Activated T-helper 1 cell treated with anti-CD3 and anti-CD28 coated beads, Interleukin-12 subunit alpha, Interleukin-12 subunit beta, Interleukin-2, Interleukin-4 antibody, amounts not matched to agents 30 ng/mL and 10 ng/mL and 1 ng/mL, durations not matched to agents 14 hours and 24 hours and 36 hours (primary cell): Measurements from ENCODE around the gene ANKRD53. TPM values are rescaled to one million over a fixed set of nuclear protein-coding genes. Genes with fewer than 3 reads are reported as not detected.
"Not testable (repeated sequence)": the region's sequence is repeated elsewhere in the genome, so short reads cannot be mapped to it uniquely, and the experiment has no call there.

ENCODE experiments used
- DNase-seq: peaks from one replicate; pipeline ENCODE4 v3.0.0; 2021; ENCODE audit warnings: low spot score
- H3K27ac Mint-ChIP-seq: one replicate; pipeline ENCODE4 v1.8.0; 2021; ENCODE audit warnings: mild to moderate bottlenecking, mixed read lengths
- H3K27me3 Mint-ChIP-seq: one replicate; pipeline ENCODE4 v1.8.0; 2022; ENCODE audit warnings: mild to moderate bottlenecking, moderate library complexity, mixed read lengths; ENCODE audit not compliant: insufficient read depth
- H3K36me3 Mint-ChIP-seq: one replicate; pipeline ENCODE4 v1.8.0; 2021; ENCODE audit warnings: low read depth, mixed read lengths
- H3K4me1 Mint-ChIP-seq: one replicate; pipeline ENCODE4 v1.8.0; 2021; ENCODE audit warnings: low read depth, mixed read lengths
- H3K4me3 Mint-ChIP-seq: one replicate; pipeline ENCODE4 v1.8.0; 2021; ENCODE audit warnings: mild to moderate bottlenecking, moderate library complexity, mixed read lengths
- H3K9me3 Mint-ChIP-seq: one replicate; pipeline ENCODE4 v1.8.0; 2021; ENCODE audit warnings: mixed read lengths
- intact Hi-C: fragments of 100-400 bp; cut with micrococcal nuclease; formaldehyde crosslinking; loops from one replicate; pipeline ENCODE4 v1.15.1; 2024
- total RNA-seq: library from RNA; stranded (reverse); gene quantifications from 2 replicates; pipeline ENCODE4 v1.2.3, GENCODE V29; 2022

Gene ANKRD53
- total RNA-seq, 1 donor from 2014 or later = not detected

DNA sequence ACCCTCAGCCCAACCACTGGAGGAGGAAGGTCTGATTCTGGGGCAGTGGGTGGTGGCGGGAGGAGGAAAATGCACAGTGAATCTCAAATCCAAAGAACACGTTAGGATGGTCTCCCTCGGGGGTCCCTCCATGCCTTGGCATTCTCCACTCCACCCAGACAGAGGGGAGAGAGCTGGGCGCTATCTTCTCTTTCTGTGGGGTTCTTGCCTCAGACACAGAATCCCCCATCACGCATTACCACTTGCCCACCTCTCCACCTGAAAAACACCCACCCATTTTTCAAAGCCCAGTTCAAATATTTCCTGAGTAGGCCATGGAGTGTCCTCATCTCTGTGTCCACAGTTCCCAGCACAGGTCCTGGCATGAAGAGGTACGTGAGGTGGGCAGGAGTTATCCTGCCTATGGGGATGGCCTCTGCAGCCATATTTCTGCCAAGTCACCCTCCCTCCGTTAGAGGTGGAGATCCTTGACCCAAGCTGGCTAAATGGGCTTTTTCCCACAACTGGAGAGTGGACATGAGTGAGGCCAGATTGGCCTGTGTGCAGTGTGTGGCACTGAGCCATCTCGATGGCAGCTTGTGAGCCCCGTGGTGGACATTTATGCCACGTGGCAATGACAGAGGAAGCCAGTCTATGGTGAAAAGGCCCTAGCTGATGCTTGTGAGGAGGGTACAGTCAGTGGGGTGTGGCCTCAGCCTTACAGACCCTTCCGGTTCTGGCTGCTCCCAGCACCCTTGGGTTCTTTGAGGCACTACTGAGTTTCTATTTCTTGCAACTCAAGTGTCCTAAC is 25.7 kb downstream of the ANKRD53 start:
- H3K27ac Mint-ChIP-seq = no peak overlapping the region

DNA sequence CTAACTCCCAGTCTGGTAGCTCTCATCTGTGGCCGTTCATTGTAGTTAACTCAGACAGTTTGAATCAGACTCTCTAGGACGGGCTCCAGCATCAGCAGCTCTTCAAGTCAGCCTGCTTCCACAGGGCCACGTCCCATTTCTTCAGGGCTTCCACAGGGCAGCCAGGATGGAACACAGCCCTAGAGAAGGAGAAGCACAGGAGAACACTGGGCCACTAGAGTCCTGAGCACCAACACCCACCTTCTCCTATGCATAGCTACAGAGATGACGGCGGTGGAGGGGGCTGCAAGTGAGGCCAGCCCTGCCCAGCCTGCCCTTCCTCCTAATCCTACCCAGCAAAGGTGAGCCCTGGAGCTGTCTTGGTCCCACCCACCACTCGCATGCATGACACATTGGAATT is 26.4 kb downstream of the ANKRD53 start:
- Mint-ChIP-seq H3K27me3 (peaks cover 10% of the 10 kb centered on the region), H3K36me3 (no peaks in the 10 kb centered on the region), H3K4me1 (peaks cover 15% of the 10 kb centered on the region), H3K9me3 (no peaks in the 10 kb centered on the region), H3K4me3 (no peak overlapping the region), H3K27ac (no peak overlapping the region)
- intact Hi-C loops = no loop called here
- no peak for DNase-seq

More for the DNA sequence above, 25.7 kb downstream of the ANKRD53 start:
- H3K27me3 Mint-ChIP-seq = peaks cover 10% of the 10 kb centered on the region
- H3K9me3 Mint-ChIP-seq = no peaks in the 10 kb centered on the region
- DNase-seq = no peak
- H3K36me3 Mint-ChIP-seq = no peaks in the 10 kb centered on the region
- H3K4me3 Mint-ChIP-seq = no peak overlapping the region
- intact Hi-C loops = no loop called here
- peaks cover 20% of the 10 kb centered on the region for H3K4me1 Mint-ChIP-seq

DNA sequence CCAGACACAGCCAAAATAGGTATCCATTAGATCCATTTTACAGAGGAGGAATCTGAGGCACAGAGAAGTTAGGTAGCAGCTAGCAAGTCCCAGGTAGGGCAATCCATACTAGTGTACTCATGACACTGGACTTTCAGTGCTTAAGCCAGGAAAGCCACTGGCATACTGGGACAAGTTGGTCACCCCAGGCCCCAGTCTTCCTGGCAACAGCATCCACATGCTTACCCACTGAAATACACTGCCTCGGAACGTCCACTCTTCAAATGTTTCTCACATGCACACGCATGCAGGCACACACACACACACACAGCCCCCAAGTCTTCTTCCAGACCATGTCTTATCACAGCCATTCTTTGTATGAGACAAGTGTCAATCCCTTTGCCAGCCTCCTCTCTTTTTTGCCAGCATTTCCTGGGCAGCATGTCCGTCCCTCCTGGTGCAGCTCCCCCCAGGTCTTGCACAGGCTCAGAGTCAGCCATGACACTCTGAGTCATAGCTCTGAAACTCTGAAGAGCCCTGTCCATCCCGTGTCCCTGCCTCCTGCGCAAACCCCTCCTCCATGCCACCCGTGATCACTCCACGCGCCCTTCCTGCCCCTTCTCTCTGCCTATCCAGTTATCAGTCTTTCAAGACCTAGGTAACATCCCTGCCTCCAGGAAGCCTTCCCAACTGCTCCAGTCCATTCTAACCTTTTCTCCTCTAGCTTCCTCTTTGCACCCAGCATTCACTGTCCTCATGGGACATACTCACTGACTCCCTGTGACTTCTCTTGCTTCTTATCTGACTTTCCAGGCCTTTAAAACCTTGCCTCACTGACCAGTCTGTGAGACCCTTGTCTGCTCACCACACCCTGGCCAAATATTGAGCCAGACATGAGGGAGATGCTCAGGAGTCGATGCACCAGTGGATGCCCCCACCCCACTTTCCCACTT is 27.1 kb downstream of the ANKRD53 start:
- Mint-ChIP-seq H3K9me3 (no peaks in the 10 kb centered on the region), H3K36me3 (no peaks in the 10 kb centered on the region), H3K4me1 (peaks cover 11% of the 10 kb centered on the region), H3K27me3 (peaks cover 12% of the 10 kb centered on the region), H3K27ac (no peak overlapping the region), H3K4me3 (no peak overlapping the region)
- DNase-seq = no peak
- intact Hi-C loops = no loop called here

GRCh38 chr2:71006323-71006722 is 27.9 kb downstream of the ANKRD53 start:
- peaks cover 3% of the 10 kb centered on the region for H3K4me1 Mint-ChIP-seq
- no peaks in the 10 kb centered on the region for H3K36me3 Mint-ChIP-seq
- H3K9me3 Mint-ChIP-seq = no peaks in the 10 kb centered on the region
- intact Hi-C loops = no loop called here
- no peak for DNase-seq
- peaks cover 12% of the 10 kb centered on the region for H3K27me3 Mint-ChIP-seq
- H3K4me3 Mint-ChIP-seq = no peak overlapping the region
- no peak overlapping the region for H3K27ac Mint-ChIP-seq

GRCh38 chr2:71006955-71007799 is 28.7 kb downstream of the ANKRD53 start:
- intact Hi-C loops = no loop called here
- H3K27me3 Mint-ChIP-seq = peaks cover 9% of the 10 kb centered on the region

DNA sequence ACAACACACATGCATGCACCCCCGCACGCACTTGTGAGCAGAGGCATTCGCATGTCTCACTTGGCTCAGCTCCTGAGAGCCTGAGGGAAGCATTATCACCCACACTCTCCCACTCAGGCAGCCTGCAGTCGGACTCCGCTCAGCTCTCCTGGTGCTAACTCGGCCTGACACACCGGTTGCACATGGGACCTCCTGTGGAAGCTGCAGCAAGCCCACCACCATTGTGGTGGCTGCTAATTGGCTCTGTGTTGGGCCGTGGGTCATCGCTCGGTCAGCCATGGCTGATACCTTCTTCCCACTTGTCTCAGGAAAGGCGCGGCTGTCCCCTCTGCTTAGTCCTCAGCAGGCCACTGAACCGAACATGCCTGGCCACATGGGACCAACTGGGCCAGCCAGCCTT is 29.9 kb downstream of the ANKRD53 start:
- intact Hi-C loops = no loop called here
- Mint-ChIP-seq H3K27ac (no peak overlapping the region), H3K4me3 (no peak overlapping the region), H3K27me3 (peaks cover 9% of the 10 kb centered on the region), H3K9me3 (no peaks in the 10 kb centered on the region), H3K36me3 (no peaks in the 10 kb centered on the region), H3K4me1 (no peaks in the 10 kb centered on the region)
- no peak for DNase-seq

More at GRCh38 chr2:71006955-71007799, 28.7 kb downstream of the ANKRD53 start:
- DNase-seq = no peak
- H3K4me3 Mint-ChIP-seq = no peak overlapping the region
- H3K9me3 Mint-ChIP-seq = no peaks in the 10 kb centered on the region
- no peaks in the 10 kb centered on the region for H3K36me3 Mint-ChIP-seq
- no peaks in the 10 kb centered on the region for H3K4me1 Mint-ChIP-seq
- H3K27ac Mint-ChIP-seq = no peak overlapping the region

GRCh38 chr2:71011786-71012185 is 33.4 kb downstream of the ANKRD53 start:
- H3K9me3 Mint-ChIP-seq, DNase-seq, intact Hi-C loops, H3K4me1 Mint-ChIP-seq, H3K36me3 Mint-ChIP-seq, H3K27me3 Mint-ChIP-seq, H3K4me3 Mint-ChIP-seq, H3K27ac Mint-ChIP-seq: not testable (repeated sequence)

DNA sequence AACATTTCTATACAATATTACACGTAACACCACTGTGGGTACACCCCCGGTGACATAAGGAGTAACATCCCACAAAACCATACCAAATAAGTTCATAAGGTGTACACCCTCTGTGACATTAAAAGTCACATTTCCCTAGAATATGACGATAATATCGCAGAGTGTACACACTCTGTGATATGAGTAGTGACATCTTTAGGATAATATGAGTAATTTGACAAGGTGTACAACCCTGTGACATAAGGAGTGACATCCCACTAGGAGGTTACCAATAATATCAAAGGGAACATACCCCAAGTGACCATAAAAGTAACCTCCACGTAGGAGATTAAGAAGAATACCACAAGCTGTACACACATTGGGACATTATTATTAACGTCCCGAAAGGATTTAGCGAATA is 40.2 kb downstream of the ANKRD53 start:
- peaks cover 7% of the 10 kb centered on the region for H3K4me1 Mint-ChIP-seq
- no peak overlapping the region for H3K27ac Mint-ChIP-seq
- DNase-seq = no peak
- no peaks in the 10 kb centered on the region for H3K36me3 Mint-ChIP-seq
- H3K9me3 Mint-ChIP-seq = no peaks in the 10 kb centered on the region
- intact Hi-C loops = no loop called here
- no peaks in the 10 kb centered on the region for H3K27me3 Mint-ChIP-seq
- H3K4me3 Mint-ChIP-seq = no peak overlapping the region

- H3K4me1 Mint-ChIP-seq = peaks cover 11% of the 10 kb centered on the region
- H3K9me3 Mint-ChIP-seq, H3K36me3 Mint-ChIP-seq, H3K27me3 Mint-ChIP-seq, H3K4me3 Mint-ChIP-seq, H3K27ac Mint-ChIP-seq, DNase-seq, intact Hi-C loops: not testable (repeated sequence)
These were observed 41.6 kb downstream of the ANKRD53 start for GRCh38 chr2:71019989-71020388.

- H3K36me3 Mint-ChIP-seq, intact Hi-C loops, H3K4me3 Mint-ChIP-seq: not testable (repeated sequence)
These were observed 43.0 kb downstream of the ANKRD53 start for GRCh38 chr2:71021394-71021793.

DNA sequence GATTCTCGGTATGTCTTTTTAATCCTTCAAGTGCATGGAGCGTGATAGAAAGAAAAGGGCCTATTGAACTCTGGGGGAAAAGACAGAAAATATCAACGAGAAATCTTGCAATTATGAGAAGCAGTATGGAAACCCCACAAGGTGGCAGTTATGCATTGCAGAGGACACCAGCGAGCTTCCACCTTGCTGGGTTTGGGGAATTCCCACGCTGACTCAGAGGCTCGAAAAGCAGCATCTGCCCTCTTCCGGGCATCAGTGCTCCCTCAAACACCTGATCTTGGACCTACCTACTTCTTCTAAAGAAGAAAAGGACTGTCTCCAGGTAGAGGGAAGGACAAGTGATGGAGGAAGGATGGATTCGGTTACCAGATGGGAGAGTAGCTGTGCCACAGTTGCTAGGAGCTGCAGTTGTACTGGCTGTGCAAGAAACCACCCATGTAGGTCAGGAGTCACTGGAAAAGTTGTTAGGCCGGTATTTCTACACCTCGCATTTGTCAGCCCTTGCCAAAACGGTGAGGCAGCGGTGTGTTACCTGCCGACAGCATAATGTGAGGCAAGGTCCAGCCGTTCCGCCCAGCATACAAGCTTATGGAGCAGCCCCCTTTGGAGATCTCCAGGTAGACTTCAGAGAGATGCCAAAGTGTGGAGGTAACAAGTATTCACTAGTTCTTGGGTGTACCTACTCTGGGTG is 45.3 kb downstream of the ANKRD53 start:
- H3K27me3 Mint-ChIP-seq, H3K9me3 Mint-ChIP-seq, H3K36me3 Mint-ChIP-seq, H3K4me3 Mint-ChIP-seq: not testable (repeated sequence)
- H3K27ac Mint-ChIP-seq = peak overlapping the region; percentile 73
- peak; percentile 70 for DNase-seq
- intact Hi-C loops = loop anchor here (1.0 to 2.0 kb wide), 3 partner anchors 45 to 203 kb away; partner anchors contain the start of genes MCEE, MPHOSPH10, NAGK and PAIP2B
- H3K4me1 Mint-ChIP-seq = peaks cover 11% of the 10 kb centered on the region

More at GRCh38 chr2:71021394-71021793, 43.0 kb downstream of the ANKRD53 start:
- not testable (repeated sequence) for DNase-seq, H3K27ac Mint-ChIP-seq, H3K27me3 Mint-ChIP-seq, H3K9me3 Mint-ChIP-seq
- peaks cover 11% of the 10 kb centered on the region for H3K4me1 Mint-ChIP-seq
